GM19395 (cell line): ENCODE measurements around the gene ACAP1.

ENCODE experiments used
- ATAC-seq: cut with Tn5 transposase; IDR thresholded peaks from one replicate; pipeline ENCODE4 v1.9.1; 2021; ENCODE audit warnings: mild to moderate bottlenecking, moderate library complexity; ENCODE audit not compliant: unreplicated experiment

The ACAP1 gene

GRCh38 chr17:7309628-7310027 is 26.7 kb upstream of the ACAP1 start:
- no peak for ATAC-seq

DNA sequence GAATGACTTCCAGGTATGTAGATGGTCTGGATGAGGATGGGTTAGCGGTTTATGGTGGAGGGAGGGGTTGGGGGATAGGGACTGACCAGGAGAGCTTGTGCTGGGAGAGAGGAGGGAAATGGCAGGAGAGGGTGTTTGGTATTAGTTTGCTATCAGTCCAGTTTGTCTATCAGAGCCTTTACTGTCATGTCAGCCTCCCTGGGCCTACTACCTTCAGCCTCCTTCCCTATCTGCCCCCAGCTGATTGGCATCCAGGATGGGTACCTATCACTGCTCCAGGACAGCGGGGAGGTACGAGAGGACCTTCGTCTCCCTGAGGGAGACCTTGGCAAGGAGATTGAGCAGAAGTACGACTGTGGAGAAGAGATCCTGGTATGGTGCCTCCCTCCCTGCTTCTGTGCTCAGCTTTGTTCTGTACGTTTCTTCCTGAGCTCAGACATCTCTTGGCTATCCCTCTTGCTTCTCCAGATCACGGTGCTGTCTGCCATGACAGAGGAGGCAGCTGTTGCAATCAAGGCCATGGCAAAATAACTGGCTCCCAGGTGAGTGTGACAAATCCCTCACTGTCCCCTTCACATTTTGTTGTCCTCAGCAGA is 25.1 kb upstream of the ACAP1 start:
- ATAC-seq = no peak

GRCh38 chr17:7312432-7313087 is 23.8 kb upstream of the ACAP1 start:
- no peak for ATAC-seq

DNA sequence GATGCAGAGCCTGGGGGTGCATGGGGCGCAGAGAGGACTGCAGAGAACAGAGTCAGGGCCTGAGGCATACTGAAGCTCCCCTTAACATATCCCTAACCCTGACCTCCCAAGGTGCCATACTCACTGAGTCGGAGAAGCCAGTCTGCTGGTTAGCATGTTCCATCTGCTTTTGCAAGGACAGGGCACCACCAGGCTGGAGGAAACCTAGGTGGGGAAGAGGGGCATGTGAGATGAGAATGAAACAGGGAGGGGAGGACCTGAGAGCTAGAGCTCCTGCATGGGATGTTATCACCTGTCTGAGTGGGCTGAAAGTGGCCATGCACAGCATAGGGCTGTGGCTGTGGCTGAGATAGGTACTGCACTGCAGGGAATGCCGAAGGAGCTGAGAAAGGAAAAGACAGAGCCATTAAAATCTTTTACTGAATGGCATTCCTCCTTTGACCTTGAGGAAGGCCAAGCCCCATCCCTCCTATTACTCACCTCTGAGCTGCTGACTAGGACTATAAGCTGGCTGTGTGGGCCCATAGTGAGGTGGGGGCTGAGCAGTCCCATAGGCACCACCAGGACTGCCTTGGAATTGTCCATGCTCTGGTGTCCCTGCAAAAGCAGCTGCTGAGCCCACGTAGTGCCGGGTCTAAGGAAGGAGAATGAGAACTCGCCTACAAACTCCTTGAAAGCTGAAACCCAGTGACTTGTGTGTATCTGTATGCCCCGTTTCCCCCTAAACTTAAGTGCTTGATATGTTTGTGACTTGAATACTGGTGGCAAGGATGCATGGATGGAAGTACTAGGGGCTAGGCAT is 23.0 kb upstream of the ACAP1 start:
- no peak for ATAC-seq

DNA sequence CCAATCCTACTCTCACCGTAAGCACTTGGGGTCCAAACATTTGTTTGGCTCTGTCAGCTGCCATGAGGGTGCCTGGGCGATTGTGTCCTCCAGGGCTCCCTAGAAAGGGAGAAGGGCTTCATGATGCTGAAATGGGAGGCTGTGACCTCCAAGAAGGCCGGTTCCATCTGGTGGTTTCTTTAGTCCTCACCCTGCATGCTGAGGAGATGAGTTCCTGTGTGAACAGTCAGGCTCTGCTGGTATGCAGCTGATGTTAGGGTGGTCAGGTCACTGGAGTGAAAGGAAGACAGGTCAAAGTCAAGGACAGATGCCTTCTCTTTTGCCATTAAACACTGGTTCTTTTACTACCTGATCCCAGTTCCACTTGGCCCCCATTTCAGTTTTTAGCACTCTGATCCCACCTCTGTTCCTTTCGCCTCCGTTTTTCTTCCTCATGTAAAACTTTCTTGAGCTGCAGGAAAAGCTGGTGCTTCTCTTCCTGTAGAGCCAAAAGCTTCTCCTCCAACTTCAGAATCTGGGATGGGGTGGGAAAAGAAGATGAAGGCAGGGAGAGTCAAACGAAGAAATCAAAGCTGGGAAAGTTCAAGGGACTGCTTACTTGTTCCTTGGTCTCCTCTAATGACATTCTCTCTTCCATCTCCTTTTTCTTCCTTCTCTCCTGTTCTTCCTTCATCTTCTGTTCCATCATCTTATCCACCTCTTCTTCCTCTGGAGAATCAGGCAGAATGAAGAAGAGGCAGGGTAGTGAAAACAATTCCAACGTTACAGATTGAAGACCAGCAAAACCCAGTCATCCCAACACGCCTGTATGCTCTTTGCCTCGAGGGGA is 22.2 kb upstream of the ACAP1 start:
- no peak for ATAC-seq

DNA sequence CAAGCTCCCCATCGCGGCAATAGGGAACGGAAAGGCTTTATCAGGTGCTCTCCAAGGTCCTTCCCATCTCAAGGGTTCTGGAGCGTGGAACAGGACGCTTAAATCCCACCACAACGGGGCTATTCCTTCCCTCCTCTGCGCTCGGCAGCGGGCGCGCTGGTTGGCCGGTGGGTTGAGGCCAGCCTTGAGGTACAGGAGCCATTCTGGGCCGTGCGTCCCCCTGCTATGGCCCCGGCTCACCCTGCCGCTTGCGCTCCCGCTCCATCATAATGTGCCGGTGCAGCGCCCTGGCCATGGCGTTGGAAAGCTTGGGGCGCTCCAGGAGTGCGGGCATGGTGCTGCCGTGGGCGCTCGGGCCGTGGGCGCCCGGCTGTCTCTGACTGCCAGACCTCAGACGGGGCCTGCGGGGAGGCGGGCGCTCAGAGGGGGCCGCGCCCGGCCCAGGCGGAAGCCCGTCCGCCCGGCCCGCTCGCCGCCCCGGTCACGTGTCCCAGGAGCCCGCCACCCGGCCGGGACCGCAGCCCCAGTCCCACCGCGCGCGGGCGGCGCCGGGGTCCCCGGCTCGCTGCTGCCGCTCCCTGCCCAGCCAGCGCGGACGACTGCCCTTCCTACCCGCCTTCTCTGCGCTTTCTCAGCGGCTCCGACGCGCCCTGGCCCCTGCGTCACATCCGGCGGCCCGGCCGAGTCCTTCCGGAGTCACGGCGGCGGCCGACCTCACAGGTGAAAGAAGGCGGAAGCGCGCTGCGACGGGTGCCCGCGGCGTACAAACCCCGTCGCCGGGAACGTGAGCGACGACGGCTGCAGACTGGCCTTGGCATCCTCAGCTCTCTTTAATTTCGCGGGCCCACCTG is 21.4 kb upstream of the ACAP1 start, which contains the start of gene GPS2:
GPS2 (minus strand) TSS at position 642 of the 851 bp plus-strand sequence; CDS start at position 334, 308 bp downstream.
- ATAC-seq = peak; percentile 70

DNA sequence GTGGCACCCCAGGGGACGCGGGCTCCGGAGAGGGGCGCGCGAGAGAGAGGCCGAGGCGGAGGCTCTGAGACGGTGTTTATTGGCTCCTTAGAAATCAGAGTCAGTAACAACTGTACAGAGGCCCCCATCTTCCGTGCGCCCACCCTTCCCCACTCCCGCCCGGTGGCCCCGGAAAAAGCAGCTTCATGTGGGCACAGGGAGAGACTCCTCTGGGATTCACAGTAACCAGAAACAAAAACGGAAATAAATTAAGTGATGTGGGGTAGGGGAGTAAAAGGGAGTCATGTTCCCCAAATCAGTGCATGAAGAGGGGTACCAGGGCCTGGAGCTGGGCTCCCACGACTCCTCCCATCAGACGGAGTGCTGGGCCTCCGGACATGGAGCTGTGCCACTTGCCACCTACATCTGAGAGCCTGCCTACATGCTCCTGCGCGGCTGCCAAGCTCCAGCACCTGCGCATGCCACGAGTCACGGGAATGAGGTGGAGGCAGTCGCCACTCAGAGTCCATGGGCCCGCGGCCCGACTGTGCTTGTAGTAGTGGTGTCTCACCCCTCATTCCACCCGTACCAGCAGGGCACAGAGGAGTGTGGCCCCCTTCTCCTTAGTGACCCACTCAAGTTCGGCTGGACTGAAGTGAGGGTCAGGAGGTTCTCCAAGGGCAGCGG is 20.6 kb upstream of the ACAP1 start:
- peak; percentile 19 for ATAC-seq

- no peak for ATAC-seq
Observed at GRCh38 chr17:7317161-7317803, 19.0 kb upstream of the ACAP1 start.

GRCh38 chr17:7318121-7318860 is 18.0 kb upstream of the ACAP1 start:
- no peak for ATAC-seq

DNA sequence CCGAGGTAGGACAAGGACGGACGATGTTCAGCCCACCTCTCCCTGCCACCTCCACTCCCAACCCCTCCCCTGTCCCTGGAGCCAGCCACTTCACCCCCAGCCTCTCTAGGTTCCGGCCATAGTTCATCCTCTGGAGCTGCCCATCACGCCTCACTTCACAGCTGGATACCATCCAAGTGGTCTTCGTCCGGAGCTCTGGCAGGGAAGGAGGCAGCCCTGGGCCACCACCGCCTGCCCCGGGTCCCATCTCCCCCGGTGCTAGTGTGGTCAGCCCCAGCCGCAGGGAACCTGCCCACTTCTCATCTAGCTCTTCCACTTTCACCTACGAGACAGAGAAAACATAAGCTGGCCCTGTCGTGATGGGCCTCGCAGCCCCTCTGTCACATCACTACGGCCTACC is 14.9 kb upstream of the ACAP1 start:
- ATAC-seq = no peak

- no peak for ATAC-seq
Observed at GRCh38 chr17:7322520-7323194, 13.7 kb upstream of the ACAP1 start.

DNA sequence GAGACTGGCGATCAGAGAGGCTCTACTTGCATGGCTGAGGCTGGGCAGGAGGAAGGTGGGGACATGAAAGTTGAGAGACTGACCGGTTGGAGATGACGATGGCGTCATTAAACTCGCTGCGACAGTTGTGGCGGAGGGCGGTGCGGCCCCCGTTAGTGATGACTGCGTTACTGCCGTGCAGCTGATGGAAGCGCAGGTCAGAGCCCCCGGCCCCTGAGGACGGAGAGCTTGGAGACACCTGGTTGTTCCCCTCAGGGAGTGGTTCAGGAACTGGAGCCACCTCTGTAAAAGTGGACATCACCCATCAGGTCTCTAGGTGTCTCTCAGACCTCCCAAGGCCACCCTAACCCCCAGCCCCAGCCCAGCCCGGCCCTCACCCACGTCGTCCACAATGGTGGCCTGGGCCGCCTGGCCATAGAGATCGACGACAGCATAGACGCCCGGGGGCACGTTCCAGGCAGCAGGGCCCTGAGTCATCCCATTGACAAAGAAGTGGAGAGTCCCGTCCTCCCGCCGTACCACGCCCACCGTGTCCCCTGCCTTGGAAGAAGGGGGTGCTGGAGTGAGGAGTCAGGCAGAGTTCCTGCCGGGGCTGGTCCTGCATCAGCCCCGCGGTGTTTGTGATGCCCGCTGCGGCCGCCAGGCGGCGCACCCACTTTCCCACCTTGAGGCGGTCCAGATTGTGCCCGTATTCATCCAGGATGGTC is 12.4 kb upstream of the ACAP1 start:
- no peak for ATAC-seq

- no peak for ATAC-seq
Observed at GRCh38 chr17:7324438-7324779, 11.9 kb upstream of the ACAP1 start.

DNA sequence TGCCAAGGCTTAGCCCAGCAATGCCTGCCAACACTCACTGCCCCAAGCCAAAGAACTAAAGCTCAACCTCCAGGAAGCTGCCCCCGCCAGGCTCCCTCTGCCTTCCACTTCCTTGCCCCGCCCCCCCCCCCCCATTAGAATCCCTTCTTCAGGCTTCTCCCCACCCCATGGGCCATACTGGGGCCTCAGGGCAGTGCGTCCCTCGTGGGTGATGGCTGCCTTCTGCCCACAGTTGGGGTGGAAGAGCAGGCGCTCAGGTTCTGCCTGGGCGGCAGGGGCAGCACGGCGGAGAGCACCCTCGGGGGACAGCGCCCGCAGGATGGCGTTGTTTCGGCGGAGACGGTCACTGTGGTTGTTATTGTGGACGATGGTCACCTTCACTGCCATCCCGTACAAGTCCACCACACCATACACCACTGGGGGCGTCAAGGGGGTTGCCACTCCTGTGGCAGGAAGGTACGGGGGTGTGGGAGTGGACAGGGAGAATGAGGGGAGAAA is 11.2 kb upstream of the ACAP1 start:
- ATAC-seq = no peak

- ATAC-seq = no peak
Observed at GRCh38 chr17:7326186-7326585, 10.1 kb upstream of the ACAP1 start.

DNA sequence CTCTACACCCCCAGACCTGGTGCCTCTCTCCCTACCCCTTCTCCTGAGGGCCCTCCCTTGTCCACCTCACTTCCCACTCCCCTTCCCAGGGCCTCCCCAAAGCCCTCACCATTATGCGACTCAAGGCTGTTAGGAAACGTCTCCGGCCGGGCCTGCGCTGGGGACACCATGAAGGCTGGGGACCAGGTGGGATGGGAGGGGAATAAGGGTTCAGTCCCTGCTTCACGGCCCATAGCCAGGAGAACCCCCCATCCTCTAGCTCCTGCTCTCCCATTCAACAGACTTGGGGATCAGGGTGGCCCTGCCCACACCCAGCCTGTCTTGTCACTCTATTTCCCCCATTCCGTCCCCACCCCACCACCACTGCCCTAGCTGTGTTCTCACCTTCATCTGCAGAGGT is 9.3 kb upstream of the ACAP1 start:
- ATAC-seq = no peak

DNA sequence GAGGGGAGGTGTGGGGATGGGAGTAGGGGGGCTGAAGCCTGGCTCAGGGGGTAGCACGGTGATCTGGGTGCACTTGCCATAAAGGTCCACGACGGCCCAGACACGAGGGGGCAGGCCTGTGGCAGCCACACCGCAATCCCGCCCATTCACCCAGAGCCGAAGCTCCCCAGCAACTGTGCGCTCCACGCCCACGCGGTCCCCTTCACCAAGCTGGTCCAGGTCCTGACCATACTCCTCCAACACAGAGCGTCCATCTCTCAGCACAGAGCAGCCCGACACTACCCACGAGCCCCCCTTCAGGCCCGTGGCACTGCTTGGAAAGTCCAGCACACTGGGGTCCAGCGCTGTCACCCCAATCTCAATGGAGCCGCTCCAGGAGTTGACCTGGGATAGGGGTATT is 8.8 kb upstream of the ACAP1 start:
- ATAC-seq = no peak
